MM.1S (cell line): Measurements from ENCODE around the gene CHMP2B.

Experiments
- EZH2 ChIP-seq: fragments of 300-600 bp; sonication (generic); optimal IDR thresholded peaks from 2 replicates; pipeline ENCODE3; 2017; ENCODE audit warnings: low read depth, mild to moderate bottlenecking, antibody characterized with exemption, low read length, mixed read lengths
- EZH2phosphoT487 ChIP-seq: fragments of 300-600 bp; sonication (generic); IDR thresholded peaks from 2 replicates; pipeline ENCODE4 v1.6.1; 2018; ENCODE audit warnings: antibody characterized with exemption, low read length
- TF ChIP-seq, protein P1 (sequence below): fragments of 300-600 bp; sonication (generic); IDR thresholded peaks from 2 replicates; pipeline ENCODE4 v1.5.1; 2016; ENCODE audit warnings: antibody characterized with exemption, low read length, mixed read lengths

DNA sequence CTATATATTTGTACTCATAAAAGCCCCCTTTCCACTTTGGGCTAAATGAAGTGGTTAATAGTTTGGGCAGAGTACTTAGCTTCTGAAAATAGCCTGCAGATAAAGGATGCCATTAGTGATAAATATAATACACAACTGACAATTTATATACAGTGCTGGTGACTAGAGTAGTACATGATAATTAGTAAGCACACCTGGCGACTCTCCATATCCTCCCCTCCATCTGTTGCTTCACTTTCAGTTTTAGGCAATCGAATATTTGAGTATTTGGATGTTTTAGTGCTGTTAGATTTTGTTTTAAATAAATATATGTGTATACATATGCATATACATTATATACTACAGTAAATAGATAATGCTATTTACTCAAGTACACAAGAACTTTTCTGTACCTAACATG lies 35.9 kb upstream of the CHMP2B start:
- TF ChIP-seq, protein P1, sequence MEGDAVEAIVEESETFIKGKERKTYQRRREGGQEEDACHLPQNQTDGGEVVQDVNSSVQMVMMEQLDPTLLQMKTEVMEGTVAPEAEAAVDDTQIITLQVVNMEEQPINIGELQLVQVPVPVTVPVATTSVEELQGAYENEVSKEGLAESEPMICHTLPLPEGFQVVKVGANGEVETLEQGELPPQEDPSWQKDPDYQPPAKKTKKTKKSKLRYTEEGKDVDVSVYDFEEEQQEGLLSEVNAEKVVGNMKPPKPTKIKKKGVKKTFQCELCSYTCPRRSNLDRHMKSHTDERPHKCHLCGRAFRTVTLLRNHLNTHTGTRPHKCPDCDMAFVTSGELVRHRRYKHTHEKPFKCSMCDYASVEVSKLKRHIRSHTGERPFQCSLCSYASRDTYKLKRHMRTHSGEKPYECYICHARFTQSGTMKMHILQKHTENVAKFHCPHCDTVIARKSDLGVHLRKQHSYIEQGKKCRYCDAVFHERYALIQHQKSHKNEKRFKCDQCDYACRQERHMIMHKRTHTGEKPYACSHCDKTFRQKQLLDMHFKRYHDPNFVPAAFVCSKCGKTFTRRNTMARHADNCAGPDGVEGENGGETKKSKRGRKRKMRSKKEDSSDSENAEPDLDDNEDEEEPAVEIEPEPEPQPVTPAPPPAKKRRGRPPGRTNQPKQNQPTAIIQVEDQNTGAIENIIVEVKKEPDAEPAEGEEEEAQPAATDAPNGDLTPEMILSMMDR: no peak
- TF ChIP-seq EZH2 (no peak), EZH2phosphoT487 (no peak)
